Measurements from ENCODE around the gene CHMP6.
"Not testable (repeated sequence)": the region's sequence is repeated elsewhere in the genome, so short reads cannot be mapped to it uniquely, and the experiment has no call there.

Gene CHMP6

GRCh38 chr17:81016575-81016974, 24.9 kb downstream of the CHMP6 start:
- Histone ChIP-seq H3K9me3 (ENCODE audit: insufficient read depth, low read depth, low read length) (no peaks in the 10 kb centered on the region), H3K4me1 (ENCODE audit: insufficient read depth, low read length, poor library complexity, severe bottlenecking) (no peaks in the 10 kb centered on the region), H4K20me1 (ENCODE audit: insufficient read depth, low read length, poor library complexity, severe bottlenecking) (no peaks in the 10 kb centered on the region), H3K4me2 (ENCODE audit: low read depth, low read length, poor library complexity, severe bottlenecking) (no peak overlapping the region), H3K79me2 (ENCODE audit: insufficient read depth, low read length) (no peaks in the 10 kb centered on the region), H3K9ac (ENCODE audit: low read depth, low read length, poor library complexity, severe bottlenecking) (no peak overlapping the region), H3K27me3 (ENCODE audit: insufficient read depth, low read length, poor library complexity, severe bottlenecking) (no peaks in the 10 kb centered on the region), H3K4me3 (ENCODE audit: low read length, poor library complexity, severe bottlenecking) (no peak overlapping the region), H3K9me2 (replicated peaks; ENCODE audit: low read depth, low read length) (no peaks in the 10 kb centered on the region), H2AFZ (ENCODE audit: low read length) (no peak overlapping the region), H3K36me3 (ENCODE audit: insufficient read depth, low read length) (no peaks in the 10 kb centered on the region), H3F3A (ENCODE audit: low read depth) (no peaks in the 10 kb centered on the region)
- TF ChIP-seq CTCF (conservative IDR thresholded peaks at IDR 0.05; ENCODE audit: low read length) = no peak
- no peak for TF ChIP-seq EZH2phosphoT487 (IDR thresholded peaks at IDR 0.05; ENCODE audit: borderline replicate concordance)

DNA sequence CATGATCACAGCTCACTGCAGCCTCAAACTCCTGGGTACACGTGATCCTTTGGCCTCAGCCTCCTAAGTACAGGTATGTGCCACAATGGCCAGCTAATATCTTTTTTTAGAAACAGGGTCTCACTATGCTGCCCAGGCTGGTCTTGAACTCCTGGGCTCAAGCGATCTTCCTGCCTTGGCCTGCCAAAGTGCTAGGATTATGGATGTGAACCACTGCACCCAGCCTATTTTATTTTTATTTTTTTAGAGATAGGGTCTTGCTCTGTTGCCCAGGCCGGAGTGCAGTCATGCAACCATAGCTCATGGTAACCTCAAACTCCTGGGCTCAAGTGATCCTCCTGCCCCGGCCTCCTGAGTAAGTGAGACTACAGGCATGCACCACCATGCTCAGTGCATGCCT, 25.7 kb downstream of the CHMP6 start:
- not testable (repeated sequence) for H3K9me3 ChIP-seq (ENCODE audit: insufficient read depth, low read depth, low read length); H2AFZ ChIP-seq (ENCODE audit: low read length); H4K20me1 ChIP-seq (ENCODE audit: insufficient read depth, low read length, poor library complexity, severe bottlenecking); H3K4me1 ChIP-seq (ENCODE audit: insufficient read depth, low read length, poor library complexity, severe bottlenecking); H3K79me2 ChIP-seq (ENCODE audit: insufficient read depth, low read length); H3K27me3 ChIP-seq (ENCODE audit: insufficient read depth, low read length, poor library complexity, severe bottlenecking); H3K9ac ChIP-seq (ENCODE audit: low read depth, low read length, poor library complexity, severe bottlenecking); H3K9me2 ChIP-seq (replicated peaks; ENCODE audit: low read depth, low read length); H3F3A ChIP-seq (ENCODE audit: low read depth); H3K4me3 ChIP-seq (ENCODE audit: low read length, poor library complexity, severe bottlenecking); H3K4me2 ChIP-seq (ENCODE audit: low read depth, low read length, poor library complexity, severe bottlenecking); H3K36me3 ChIP-seq (ENCODE audit: insufficient read depth, low read length)

- no peaks in the 10 kb centered on the region for H3K9me2 ChIP-seq (replicated peaks; ENCODE audit: low read depth, low read length)
- H3K36me3 ChIP-seq (ENCODE audit: insufficient read depth, low read length) = no peaks in the 10 kb centered on the region
- H3K4me2 ChIP-seq (ENCODE audit: low read depth, low read length, poor library complexity, severe bottlenecking) = no peak overlapping the region
- H2AFZ ChIP-seq (ENCODE audit: low read length) = no peak overlapping the region
- H3K4me3 ChIP-seq (ENCODE audit: low read length, poor library complexity, severe bottlenecking) = no peak overlapping the region
- H3K27me3 ChIP-seq (ENCODE audit: insufficient read depth, low read length, poor library complexity, severe bottlenecking) = no peaks in the 10 kb centered on the region
- TF ChIP-seq EZH2phosphoT487 (IDR thresholded peaks at IDR 0.05; ENCODE audit: borderline replicate concordance) (no peak), CTCF (conservative IDR thresholded peaks at IDR 0.05; ENCODE audit: low read length) (no peak)
- no peak overlapping the region for H3K9ac ChIP-seq (ENCODE audit: low read depth, low read length, poor library complexity, severe bottlenecking)
- H3K79me2 ChIP-seq (ENCODE audit: insufficient read depth, low read length) = no peaks in the 10 kb centered on the region
- no peaks in the 10 kb centered on the region for H3K4me1 ChIP-seq (ENCODE audit: insufficient read depth, low read length, poor library complexity, severe bottlenecking)
- no peaks in the 10 kb centered on the region for H3K9me3 ChIP-seq (ENCODE audit: insufficient read depth, low read depth, low read length)
- no peaks in the 10 kb centered on the region for H3F3A ChIP-seq (ENCODE audit: low read depth)
- H4K20me1 ChIP-seq (ENCODE audit: insufficient read depth, low read length, poor library complexity, severe bottlenecking) = no peaks in the 10 kb centered on the region
Observed at GRCh38 chr17:81018044-81018802, 26.6 kb downstream of the CHMP6 start.
